AG09309 (cell line): ENCODE data around the gene PROM2.

Experiments
- DNase-seq: peaks from one replicate; pipeline ENCODE4 v3.0.0-alpha.2; 2010; ENCODE audit warnings: low read depth
- H3K4me3 ChIP-seq: 2 replicates; pipeline ENCODE4 v1.5.1; 2011; ENCODE audit warnings: mild to moderate bottlenecking, low read depth, low read length, moderate library complexity; ENCODE audit not compliant: control insufficient read depth
- CTCF ChIP-seq: IDR thresholded peaks from 2 replicates; pipeline ENCODE4 v1.5.1; 2011; ENCODE audit warnings: mild to moderate bottlenecking, low read depth, low read length, inconsistent platforms; ENCODE audit not compliant: insufficient read depth, control insufficient read depth; ENCODE audit errors: missing control alignments

The PROM2 gene

GRCh38 chr2:95315801-95316411, 41.7 kb downstream of the PROM2 start:
- DNase-seq: peak; percentile 16
- no peak for TF ChIP-seq CTCF
- no peak overlapping the region for H3K4me3 ChIP-seq

GRCh38 chr2:95316466-95317122, 42.3 kb downstream of the PROM2 start:
- TF ChIP-seq CTCF: peak; percentile 21
- DNase-seq: peak; percentile 50
- no peak overlapping the region for H3K4me3 ChIP-seq

- no peak for DNase-seq
- no peak for TF ChIP-seq CTCF
- H3K4me3 ChIP-seq: no peak overlapping the region
Measured at GRCh38 chr2:95317123-95317500, 42.9 kb downstream of the PROM2 start.

- DNase-seq: no peak
- no peak for TF ChIP-seq CTCF
- no peak overlapping the region for H3K4me3 ChIP-seq
Measured at GRCh38 chr2:95317665-95318425, 43.6 kb downstream of the PROM2 start.

- DNase-seq: no peak
- no peak for TF ChIP-seq CTCF
- no peak overlapping the region for H3K4me3 ChIP-seq
Measured at GRCh38 chr2:95318431-95319220, 44.4 kb downstream of the PROM2 start.
